ENCODE data around the gene CFAP299. TPM values are rescaled to one million over a fixed set of nuclear protein-coding genes. Genes with fewer than 3 reads are reported as not detected.

The CFAP299 gene
- total RNA-seq, 3 donors from 2014 or later = not detected

- no peaks in the 10 kb centered on the region for H3K36me3 ChIP-seq (ENCODE audit: low read depth)
- no peaks in the 10 kb centered on the region for H3K4me1 ChIP-seq (ENCODE audit: low read depth)
- H3K4me3 ChIP-seq = no peak overlapping the region
- intact Hi-C loops (cut with DNase I, micrococcal nuclease) = no loop called here
- no peak for DNase-seq
- ATAC-seq = no peak
- H3K9me3 ChIP-seq = no peaks in the 10 kb centered on the region
- TF ChIP-seq CTCF (IDR thresholded peaks at IDR 0.05) = no peak
Observed at GRCh38 chr4:80301884-80302283, 33.6 kb upstream of the CFAP299 start.

- intact Hi-C loops (cut with DNase I, micrococcal nuclease) = no loop called here
- Histone ChIP-seq H3K4me3 (no peak overlapping the region), H3K4me1 (ENCODE audit: low read depth) (no peaks in the 10 kb centered on the region), H3K9me3 (no peaks in the 10 kb centered on the region), H3K36me3 (ENCODE audit: low read depth) (no peaks in the 10 kb centered on the region)
- no peak for ATAC-seq
- DNase-seq = no peak
- TF ChIP-seq CTCF (IDR thresholded peaks at IDR 0.05) = no peak
Observed at GRCh38 chr4:80302616-80303223, 32.8 kb upstream of the CFAP299 start.

GRCh38 chr4:80305466-80305865, 30.1 kb upstream of the CFAP299 start:
- Histone ChIP-seq H3K4me3 (no peak overlapping the region), H3K36me3 (ENCODE audit: low read depth) (no peaks in the 10 kb centered on the region), H3K4me1 (ENCODE audit: low read depth) (no peaks in the 10 kb centered on the region), H3K9me3 (no peaks in the 10 kb centered on the region)
- TF ChIP-seq CTCF (IDR thresholded peaks at IDR 0.05) = no peak
- ATAC-seq = no peak
- DNase-seq = no peak
- intact Hi-C loops (cut with DNase I, micrococcal nuclease) = no loop called here

GRCh38 chr4:80306260-80306659, 29.3 kb upstream of the CFAP299 start:
- Histone ChIP-seq H3K4me1 (ENCODE audit: low read depth) (no peaks in the 10 kb centered on the region), H3K9me3 (no peaks in the 10 kb centered on the region), H3K36me3 (ENCODE audit: low read depth) (no peaks in the 10 kb centered on the region), H3K4me3 (no peak overlapping the region)
- intact Hi-C loops (cut with DNase I, micrococcal nuclease) = no loop called here
- TF ChIP-seq CTCF (IDR thresholded peaks at IDR 0.05) = no peak
- ATAC-seq (no peak), DNase-seq (no peak)

DNA sequence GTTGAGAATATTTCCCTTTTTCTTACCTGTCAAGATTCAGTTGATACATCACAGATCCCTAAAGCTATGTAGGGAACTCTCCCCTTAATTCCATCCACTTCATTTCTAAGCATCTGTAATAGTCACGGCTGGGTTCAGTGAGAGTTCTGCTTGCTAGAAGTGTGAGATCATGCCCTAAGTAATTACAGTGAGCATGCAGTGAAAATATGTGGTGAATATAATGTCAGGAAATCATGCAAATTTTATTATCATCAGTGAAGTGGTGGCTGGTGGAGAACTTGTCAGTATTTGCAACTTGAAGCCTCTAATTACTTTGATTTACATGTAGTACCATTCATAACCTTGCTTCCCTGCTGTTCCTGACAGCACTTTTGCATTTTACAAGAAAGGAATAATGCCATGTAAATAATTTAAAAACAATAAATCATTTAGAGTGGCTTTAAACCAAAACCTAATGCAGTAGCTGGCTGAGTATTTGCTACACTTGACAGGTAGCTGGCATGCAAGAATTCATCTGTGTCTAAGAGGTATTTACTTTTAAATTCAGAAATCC, 28.3 kb upstream of the CFAP299 start:
- H3K36me3 ChIP-seq (ENCODE audit: low read depth) = no peaks in the 10 kb centered on the region
- H3K9me3 ChIP-seq = no peaks in the 10 kb centered on the region
- no peak overlapping the region for H3K4me3 ChIP-seq
- DNase-seq (no peak), ATAC-seq (no peak)
- no peak for TF ChIP-seq CTCF (IDR thresholded peaks at IDR 0.05)
- no peaks in the 10 kb centered on the region for H3K4me1 ChIP-seq (ENCODE audit: low read depth)
- intact Hi-C loops (cut with DNase I, micrococcal nuclease) = no loop called here
